Suppressor macrophage (primary cell): Measurements from ENCODE around the gene KDM8.
"Not testable (repeated sequence)": the region's sequence is repeated elsewhere in the genome, so short reads cannot be mapped to it uniquely, and the experiment has no call there.

ENCODE experiments used
- DNase-seq, 4 experiments: peaks; one replicate each; pipeline ENCODE4 v3.0.0-alpha.2; 2020 to 2022

Gene KDM8

DNA sequence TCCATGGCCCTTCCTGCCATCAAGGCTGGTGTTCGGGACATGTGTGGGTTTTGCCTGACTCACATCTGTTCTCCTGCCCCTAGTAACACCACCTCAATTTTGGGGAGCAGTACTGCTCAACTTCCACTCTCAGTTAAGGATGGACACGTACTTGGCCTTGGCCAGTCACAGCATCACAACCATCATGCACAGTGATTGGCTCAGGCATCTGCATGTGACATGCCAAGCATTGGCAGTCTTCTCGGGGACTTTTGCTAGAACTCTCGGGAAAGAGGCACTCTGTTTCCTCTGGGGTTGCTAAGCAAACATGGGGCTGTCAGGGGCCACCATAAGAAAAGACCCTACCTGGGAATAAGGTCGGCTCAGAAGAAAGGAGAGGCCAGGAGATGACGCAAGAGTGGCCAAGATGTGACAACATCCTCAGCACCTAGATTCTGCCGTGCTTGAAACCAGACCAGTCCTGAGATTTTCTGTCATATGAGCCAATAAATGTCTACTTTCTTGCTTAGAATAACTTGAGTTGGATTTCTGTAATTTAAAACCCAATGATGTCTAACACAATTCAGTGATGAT is 11.9 kb upstream of the KDM8 start:
- no peak for DNase-seq

- no peak for DNase-seq
Observed at GRCh38 chr16:27193300-27193990, 9.9 kb upstream of the KDM8 start.

DNA sequence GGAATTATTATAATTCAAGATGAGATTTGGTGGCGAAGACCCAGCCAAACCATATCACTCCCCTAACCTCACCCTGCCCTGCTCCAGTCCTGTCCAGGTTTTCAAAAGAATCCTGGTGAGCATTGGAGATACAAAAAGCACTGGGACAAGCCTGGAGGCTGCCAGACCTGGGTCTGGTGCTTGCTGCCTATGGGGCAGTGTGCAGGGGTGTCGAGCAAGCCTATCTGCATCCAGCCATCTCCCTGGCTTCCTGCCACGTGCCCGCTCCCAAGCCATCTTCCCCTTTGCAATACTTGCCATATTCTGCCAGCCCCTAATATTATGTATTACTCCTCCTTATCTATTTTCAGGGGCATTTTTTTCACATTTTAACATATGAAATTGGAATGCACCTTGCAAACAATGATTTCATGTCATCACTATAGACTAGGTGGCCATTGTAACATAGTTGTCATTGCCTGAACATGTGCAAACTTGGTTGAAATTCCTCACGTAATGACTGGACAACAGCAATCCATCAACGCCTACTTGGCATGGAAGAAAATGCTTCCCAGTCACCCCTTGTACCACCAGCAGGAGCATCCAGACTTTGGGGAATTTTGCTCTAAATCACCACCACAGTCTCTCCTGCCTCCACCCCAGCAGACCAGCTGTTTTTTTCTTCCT is 8.1 kb upstream of the KDM8 start:
- DNase-seq, result no peak

- DNase-seq, result no peak
Observed at GRCh38 chr16:27195941-27196595, 7.3 kb upstream of the KDM8 start.

- no peak for DNase-seq
Observed at GRCh38 chr16:27197004-27197403, 6.3 kb upstream of the KDM8 start.

DNA sequence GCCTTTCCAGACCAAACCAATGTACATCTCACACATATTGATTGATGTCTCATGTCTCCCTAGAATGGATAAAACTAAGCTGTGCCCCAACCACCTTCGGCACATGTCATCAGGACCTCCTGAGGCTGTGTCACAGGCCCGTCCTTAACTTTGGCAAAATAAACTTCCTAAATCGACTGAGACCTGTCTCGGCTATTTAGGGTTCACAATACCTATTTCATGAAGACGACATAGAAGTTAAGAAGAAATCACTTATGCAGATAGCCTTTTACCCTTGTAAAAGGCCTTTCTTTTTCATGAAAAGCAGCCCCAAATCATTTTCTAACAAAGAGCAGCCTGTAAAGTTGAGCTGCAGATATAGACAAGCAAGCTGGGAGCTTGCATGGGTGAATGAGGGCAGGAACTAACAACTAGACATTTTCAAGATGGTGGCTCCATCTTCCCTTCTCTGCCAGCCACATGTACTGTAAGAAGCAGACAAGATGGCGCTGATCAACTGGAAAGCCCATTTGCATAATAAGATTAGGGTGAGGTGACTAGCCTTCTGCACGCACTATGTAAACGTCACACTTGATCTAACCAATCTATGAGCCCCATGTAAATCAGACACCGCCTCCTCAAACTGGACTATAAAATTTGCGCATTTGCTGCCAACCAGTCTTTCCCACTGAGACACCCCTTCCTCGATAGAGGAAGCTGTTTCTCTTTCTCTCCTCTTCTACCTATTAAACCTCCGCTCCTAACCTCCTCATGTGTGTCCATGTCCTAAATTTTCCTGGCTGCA is 4.7 kb upstream of the KDM8 start:
- DNase-seq, result no peak

DNA sequence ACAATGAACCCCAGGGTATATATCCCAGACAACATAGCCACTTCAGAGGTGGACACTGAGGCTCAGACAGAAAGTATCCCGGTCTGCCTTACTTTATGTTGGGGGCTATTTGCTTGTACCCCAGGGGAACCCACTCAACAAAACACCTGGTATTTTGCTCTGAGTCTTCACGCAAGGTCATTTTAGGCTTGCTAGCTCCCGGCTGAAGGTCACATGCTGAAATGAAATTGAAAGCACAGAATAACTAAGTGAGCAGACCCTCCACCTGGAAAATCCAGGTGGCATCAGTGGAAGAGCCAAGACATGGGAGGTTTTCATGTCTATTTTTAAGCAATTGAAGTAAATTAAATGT is 4.1 kb upstream of the KDM8 start:
- no peak for DNase-seq

DNA sequence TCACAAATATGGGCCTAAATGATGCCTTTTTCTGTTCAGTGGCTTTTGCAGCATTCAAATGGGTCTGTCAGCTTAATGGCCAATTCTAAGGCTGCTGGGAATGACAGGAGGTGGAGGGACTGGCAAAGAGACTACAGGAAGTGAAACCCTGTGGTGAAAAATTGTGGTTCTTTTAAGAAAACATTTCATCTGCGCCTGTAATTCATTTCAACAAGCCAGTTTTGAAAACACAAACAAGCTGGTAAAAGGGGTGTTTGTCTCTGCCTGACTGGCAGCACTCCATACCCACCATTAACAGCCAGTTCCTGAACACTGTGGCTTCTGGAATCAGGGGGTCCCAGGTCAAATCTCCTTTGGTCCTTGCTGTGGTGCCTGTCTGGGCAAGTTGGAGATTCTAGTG is 3.6 kb upstream of the KDM8 start:
- peak; percentile 61 to 85 (median 74) for DNase-seq

DNA sequence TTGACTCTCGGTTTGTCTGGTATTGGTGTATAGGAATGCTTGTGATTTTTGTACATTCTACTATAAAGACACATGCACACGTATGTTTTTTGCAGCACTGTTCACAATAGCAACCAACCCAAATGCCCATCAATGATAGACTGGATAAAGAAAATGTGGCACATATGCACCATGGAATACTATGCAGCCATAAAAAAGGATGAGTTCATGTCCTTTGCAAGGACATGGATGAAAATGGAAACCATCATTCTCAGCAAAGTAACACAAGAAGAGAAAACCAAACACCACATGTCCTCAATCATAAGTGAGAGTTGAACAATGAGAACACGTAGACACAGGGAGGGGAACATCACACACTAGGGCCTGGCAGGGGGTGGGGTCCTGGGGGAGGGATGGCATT is 2.4 kb upstream of the KDM8 start:
- DNase-seq, result not testable (repeated sequence)

DNA sequence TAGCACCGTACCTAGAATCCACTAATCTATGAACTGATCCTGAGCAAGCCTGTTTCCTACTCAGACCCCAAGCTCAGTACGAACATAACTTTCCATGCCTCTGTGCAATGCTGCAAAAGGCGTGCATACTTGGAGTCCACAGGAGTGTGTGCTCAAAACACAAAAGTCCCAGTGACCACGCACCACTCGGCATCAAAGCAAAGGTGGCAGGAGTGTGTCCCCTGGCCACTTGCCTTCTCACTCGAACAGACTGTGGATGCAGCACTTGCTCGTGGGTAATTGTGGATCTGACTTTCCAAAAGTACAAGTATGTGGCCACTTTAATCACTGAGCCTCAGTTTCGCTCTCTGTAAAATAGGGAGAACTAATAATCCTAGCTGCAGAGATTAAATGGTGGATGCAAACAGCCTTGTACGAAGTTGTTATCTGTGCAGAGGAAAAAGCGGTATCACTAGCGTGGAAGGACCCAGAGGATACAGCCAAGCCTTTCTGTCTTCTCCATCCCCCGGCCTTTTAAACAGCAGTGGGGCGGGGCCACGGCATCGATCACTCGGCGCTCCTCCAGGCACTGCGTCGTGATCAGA is 311 bp upstream of the KDM8 start:
- DNase-seq, result peak in 3 of 4 experiments; percentile 88 to 94 (median 94)

DNA sequence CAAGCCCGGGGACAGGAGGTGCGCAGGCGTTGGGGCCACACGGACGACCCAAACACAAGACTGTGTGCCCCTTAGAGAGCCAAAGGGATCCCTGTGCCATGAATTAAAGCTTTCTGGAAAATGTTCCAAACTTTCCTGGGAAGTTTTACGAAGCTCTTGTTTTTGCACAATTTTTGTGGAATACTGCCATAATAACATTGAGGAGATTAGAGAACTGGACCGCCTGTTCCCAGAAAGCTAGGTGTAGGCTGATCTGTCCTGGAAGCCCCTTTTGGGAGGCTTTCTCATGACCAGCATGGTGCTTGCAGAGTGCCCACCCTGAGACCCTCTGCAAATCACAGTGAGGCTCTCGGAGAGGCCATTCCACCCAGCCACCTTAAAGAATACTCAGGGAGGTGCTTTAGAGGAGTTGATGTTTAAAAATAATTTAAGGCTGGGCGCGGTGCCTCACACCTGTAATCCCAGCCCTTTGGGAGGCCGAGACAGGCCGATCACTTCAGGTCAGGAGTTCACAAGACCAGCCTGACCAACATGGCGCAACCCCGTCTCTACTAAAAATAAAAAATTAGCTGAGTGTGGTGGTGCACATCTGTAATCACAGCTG is 1.1 kb downstream of the KDM8 start:
- no peak for DNase-seq

DNA sequence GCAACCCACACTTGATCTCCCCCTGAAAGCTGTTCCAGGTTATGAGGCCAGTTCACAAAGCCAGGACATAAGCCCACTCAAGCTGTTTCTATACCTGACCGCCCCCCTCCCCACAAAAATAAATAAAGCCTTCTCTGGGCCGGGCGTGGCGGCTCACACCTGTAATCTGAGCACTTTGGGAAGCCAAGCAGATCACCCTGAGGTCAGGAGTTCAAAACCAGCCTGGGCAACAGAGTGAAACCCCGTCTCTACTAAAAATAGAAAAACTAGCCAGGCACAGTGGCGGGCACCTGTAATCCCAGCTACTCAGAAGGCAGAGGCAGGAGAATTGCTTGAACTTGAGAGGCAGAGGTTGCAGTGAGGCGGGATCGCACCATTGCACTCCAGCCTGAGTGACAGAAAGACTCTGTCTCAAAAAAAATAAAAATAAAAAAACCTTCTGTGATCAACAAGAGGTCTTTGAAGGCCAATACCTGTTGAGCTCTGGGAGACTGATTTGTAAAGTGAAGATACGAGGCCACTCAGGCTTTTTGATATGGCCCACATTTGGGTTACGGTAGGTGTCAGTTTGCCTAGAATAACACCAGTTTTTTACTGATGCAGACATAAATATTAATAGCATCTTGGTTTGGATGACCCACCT is 2.2 kb downstream of the KDM8 start:
- DNase-seq, result no peak

DNA sequence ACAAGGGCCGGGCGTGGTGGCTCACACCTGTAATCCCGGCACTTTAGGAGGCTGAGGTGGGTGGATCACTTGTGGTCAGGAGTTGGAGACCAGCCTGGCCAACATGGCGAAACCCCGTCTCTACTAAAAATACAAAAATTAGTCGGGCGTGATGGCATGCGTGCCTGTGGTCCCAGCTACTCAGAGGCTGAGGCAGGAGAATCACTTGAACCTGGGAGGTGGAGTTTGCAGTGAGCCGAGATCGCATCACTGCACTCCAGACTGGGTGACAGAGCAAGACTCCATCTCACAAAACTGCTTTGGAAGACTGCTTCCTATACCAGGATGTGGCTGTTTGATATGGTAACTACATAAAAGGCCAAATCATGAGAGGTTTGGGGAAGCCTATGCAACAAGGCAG is 3.8 kb downstream of the KDM8 start:
- not testable (repeated sequence) for DNase-seq

GRCh38 chr16:27208081-27208680 is 4.9 kb downstream of the KDM8 start:
- DNase-seq, result no peak

DNA sequence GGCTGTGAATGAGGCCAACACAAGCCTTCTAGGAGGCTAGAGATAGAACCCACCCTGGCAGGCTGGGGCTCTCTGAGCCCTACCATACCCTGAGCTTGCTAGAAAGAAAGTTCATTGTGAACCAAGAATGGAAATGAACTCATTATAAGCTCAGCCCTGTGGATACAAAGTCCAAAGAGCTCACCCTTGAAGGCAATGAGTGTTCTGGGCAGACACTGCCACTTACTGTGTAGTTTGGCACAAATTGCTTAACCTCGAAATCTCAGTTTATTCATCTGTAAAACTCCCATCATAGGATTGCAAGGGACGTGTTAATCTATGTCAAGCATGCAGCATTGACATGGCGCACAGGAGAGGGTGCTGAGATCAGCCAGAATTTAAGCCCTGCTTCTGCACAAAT is 5.5 kb downstream of the KDM8 start:
- no peak for DNase-seq

- no peak for DNase-seq
Observed at GRCh38 chr16:27209591-27209990, 6.3 kb downstream of the KDM8 start.

- no peak for DNase-seq
Observed at GRCh38 chr16:27210174-27210573, 6.8 kb downstream of the KDM8 start.

DNA sequence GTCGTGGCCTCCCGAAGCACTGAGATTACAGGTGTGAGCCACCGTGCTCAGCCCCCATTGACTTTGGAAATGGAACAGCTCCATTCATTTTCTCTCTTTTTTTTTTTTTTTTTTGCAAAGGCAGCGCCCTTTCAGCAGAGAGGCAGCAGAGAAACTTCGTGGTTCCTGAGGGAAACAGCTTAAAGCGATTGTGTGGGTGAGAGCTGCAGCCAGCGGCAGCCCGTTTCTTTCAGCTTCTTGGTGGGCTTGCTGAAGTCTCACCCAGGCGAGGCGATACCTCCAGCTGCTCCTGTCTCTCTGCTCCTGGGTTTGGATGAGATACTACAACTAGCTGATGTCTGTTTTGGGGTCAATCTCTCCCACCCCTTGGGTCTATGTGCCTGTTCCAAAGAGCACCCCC is 7.7 kb downstream of the KDM8 start:
- no peak for DNase-seq

DNA sequence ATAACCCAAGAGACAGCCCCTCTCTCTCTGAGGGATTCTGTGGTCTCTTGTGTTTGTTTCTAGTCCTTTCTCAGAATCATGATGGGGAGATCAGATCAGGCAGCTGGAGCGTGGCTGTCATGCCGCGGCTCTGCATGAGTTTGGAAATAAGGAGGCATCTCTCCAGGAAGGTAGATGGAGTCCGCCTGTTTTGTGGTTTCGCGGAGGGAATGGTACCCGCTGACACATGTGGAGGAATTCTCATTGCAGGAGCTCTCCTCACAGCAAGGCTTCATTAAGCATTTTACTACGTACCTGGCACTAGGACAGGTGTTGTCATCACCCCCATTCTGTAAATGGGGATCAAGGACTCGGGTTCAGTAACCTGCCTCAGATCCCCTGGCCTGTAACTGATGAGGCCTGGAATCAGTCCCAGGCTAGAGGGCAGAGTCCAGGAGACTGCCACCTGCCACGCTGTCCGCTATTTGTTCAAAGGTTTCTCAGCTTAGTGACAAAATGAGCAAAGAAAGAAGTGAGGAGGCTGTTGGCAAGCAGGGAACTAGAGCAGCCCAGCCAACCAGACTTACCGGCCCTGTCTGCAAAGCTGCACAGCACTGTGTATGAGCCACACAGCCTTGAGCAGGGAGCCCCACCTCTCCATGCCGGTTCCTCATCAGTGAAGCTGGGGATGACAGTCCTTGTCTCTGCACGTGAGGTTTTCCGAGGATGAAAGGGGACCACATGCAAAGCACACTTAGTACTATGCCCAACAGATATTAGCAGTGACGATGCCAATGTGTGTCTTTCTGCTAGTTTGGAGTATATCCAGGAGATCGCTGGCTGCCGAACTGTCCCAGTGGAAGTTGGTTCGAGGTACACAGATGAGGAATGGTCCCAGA is 11.0 kb downstream of the KDM8 start:
- no peak for DNase-seq

- no peak for DNase-seq
Observed at GRCh38 chr16:27215660-27216059, 12.3 kb downstream of the KDM8 start.
